SJSA1 (cell line): ENCODE results near the gene RPL19. TPM values are rescaled to one million over a fixed set of nuclear protein-coding genes. Genes with fewer than 3 reads are reported as not detected.

Experiments used
- DNase-seq, 2 experiments: peaks; one replicate each; pipeline ENCODE4 v3.0.0-alpha.2; 2015 to 2020; ENCODE audit warnings: low spot score in 2 of 2, low read depth in 1 of 2
- H3K27ac ChIP-seq: fragments of 250-450 bp; sonication (Bioruptor Pico); 2 replicates; pipeline ENCODE4 v1.5.1; 2020; ENCODE audit warnings: mild to moderate bottlenecking, moderate library complexity
- H3K27me3 ChIP-seq: fragments of 250-450 bp; sonication (Bioruptor Pico); replicated peaks from 2 replicates; pipeline ENCODE4 v1.5.1; 2020; ENCODE audit warnings: mild to moderate bottlenecking, moderate library complexity
- H3K36me3 ChIP-seq: fragments of 250-450 bp; sonication (Bioruptor Pico); 2 replicates; pipeline ENCODE4 v1.5.1; 2020; ENCODE audit warnings: mild to moderate bottlenecking
- H3K4me1 ChIP-seq: fragments of 250-450 bp; sonication (Bioruptor Pico); replicated peaks from 2 replicates; pipeline ENCODE4 v1.6.1; 2021; ENCODE audit warnings: mild to moderate bottlenecking
- H3K4me3 ChIP-seq: fragments of 250-450 bp; sonication (Bioruptor Pico); 2 replicates; pipeline ENCODE4 v1.5.1; 2020; ENCODE audit warnings: mild to moderate bottlenecking
- H3K9me3 ChIP-seq: fragments of 250-450 bp; sonication (Bioruptor Pico); replicated peaks from 2 replicates; pipeline ENCODE4 v1.5.1; 2020; ENCODE audit warnings: mild to moderate bottlenecking
- total RNA-seq: library from RNA; depleted of rRNA; stranded (reverse); fragments of >200 nt; shearing (Covaris generic); gene quantifications from 2 replicates; pipeline ENCODE4 v1.2.3, GENCODE V29; 2014; rRNA removed

Gene RPL19
- total RNA-seq = 1,822 and 2,517 TPM in 2 replicates

GRCh38 chr17:39200070-39200879 lies at the start of gene RPL19:
RPL19 (plus strand) TSS chr17:39200283; CDS start chr17:39200345, 62 bp downstream.
- Histone ChIP-seq H3K27me3 (no peaks in the 10 kb centered on the region), H3K4me1 (peaks cover 24% of the 10 kb centered on the region), H3K9me3 (no peaks in the 10 kb centered on the region), H3K36me3 (peaks cover 51% of the 10 kb centered on the region), H3K4me3 (peak within 1 kb of the TSS; percentile 60), H3K27ac (peak within 1 kb of the TSS; percentile 100)
- DNase-seq = peak; percentile 74 to 96

DNA sequence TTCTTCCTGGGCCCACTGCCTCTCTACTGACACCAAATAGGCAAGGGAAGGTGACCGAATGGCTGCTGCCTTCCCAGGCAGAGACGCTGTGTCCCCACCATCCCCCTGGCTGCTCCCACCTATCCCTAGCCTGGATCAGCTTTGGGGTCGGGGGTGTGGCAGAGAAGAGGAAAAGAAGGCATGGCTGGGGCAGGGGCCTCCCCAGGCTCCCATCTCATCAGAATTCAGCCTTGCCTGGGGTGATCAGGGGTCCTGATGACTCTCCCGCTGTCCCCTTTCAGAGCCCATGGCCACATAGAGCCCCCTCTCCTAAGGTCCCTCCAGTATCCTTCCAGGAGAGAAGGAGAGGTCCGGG lies 49.3 kb upstream of the RPL19 start:
- no peaks in the 10 kb centered on the region for H3K36me3 ChIP-seq
- H3K9me3 ChIP-seq = no peaks in the 10 kb centered on the region
- H3K27me3 ChIP-seq = peaks cover 18% of the 10 kb centered on the region
- DNase-seq = no peak
- H3K27ac ChIP-seq = no peak overlapping the region
- H3K4me1 ChIP-seq = peaks cover 7% of the 10 kb centered on the region; the same call in 1 of the 2 replicates
- H3K4me3 ChIP-seq = no peak overlapping the region

DNA sequence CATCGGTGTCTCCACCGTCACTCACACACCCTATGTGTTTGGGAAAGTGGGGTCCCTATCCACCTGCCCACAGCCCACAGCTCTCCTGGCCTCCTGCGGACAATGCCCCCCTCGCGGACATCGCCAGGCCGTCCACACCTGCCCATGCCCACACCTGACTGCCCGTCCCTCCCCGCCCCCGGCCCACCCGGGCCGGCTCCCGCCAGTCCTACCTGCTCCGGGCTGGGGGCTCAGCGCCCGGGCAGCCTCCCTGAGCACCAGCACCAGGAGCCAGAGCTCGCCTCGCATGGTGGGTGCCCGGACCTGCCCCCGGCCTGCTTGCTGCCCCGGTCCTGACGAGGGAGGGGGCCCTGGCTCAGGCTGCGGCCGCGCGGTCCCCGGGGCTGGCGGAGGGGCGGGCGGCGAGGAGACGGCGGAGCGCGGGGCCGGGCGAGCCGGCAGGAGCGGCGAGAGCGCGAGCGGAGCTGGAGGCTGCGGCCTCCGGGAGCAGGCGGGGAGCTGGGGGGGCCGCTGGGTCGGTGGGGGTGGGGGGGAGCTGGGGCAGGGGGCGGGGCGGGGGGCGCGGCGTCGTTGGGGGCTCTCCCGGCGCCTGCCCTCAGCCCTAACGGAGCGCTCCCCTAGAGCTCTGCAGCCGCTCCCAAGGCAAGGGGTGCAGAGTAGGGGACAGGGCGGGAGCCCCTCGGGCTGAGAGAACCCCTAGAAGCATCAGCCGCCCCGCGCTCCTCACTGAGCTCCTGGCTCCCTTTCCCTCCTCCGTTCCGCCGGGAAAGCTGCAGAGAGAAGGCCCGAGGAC lies 48.7 kb upstream of the RPL19 start, which contains the start of gene PLXDC1:
PLXDC1 (minus strand) TSS at position 488 of the 793 bp plus-strand sequence; CDS start at position 288, 200 bp downstream.
- H3K9me3 ChIP-seq = no peaks in the 10 kb centered on the region
- peaks cover 7% of the 10 kb centered on the region; the same call in 1 of the 2 replicates for H3K4me1 ChIP-seq
- H3K27me3 ChIP-seq = peaks cover 18% of the 10 kb centered on the region
- H3K4me3 ChIP-seq = no peak within 1 kb of the TSS
- DNase-seq = no peak
- H3K36me3 ChIP-seq = no peaks in the 10 kb centered on the region
- H3K27ac ChIP-seq = no peak within 1 kb of the TSS

- H3K9me3 ChIP-seq = no peaks in the 10 kb centered on the region
- H3K36me3 ChIP-seq = no peaks in the 10 kb centered on the region
- H3K4me3 ChIP-seq = no peak overlapping the region; the same call in 1 of the 2 replicates
- DNase-seq = no peak
- peaks cover 18% of the 10 kb centered on the region for H3K27me3 ChIP-seq
- H3K27ac ChIP-seq = no peak overlapping the region
- peaks cover 7% of the 10 kb centered on the region; the same call in 1 of the 2 replicates for H3K4me1 ChIP-seq
These were observed 47.9 kb upstream of the RPL19 start for GRCh38 chr17:39151943-39152818.

- Histone ChIP-seq H3K4me3 (peak overlapping the region; percentile 52), H3K36me3 (no peaks in the 10 kb centered on the region), H3K9me3 (no peaks in the 10 kb centered on the region), H3K27me3 (peaks cover 18% of the 10 kb centered on the region), H3K4me1 (peaks cover 7% of the 10 kb centered on the region; the same call in 1 of the 2 replicates), H3K27ac (no peak overlapping the region)
- peak; percentile 86 to 97 for DNase-seq
These were observed 46.5 kb upstream of the RPL19 start for GRCh38 chr17:39153599-39154051.

GRCh38 chr17:39155654-39156053 lies 44.4 kb upstream of the RPL19 start:
- Histone ChIP-seq H3K27ac (no peak overlapping the region), H3K4me1 (peaks cover 7% of the 10 kb centered on the region; the same call in 1 of the 2 replicates), H3K27me3 (peaks cover 7% of the 10 kb centered on the region), H3K36me3 (no peaks in the 10 kb centered on the region), H3K4me3 (no peak overlapping the region), H3K9me3 (no peaks in the 10 kb centered on the region)
- no peak for DNase-seq

GRCh38 chr17:39156491-39156890 lies 43.6 kb upstream of the RPL19 start:
- peaks cover 7% of the 10 kb centered on the region; the same call in 1 of the 2 replicates for H3K4me1 ChIP-seq
- DNase-seq = no peak
- no peaks in the 10 kb centered on the region for H3K36me3 ChIP-seq
- H3K4me3 ChIP-seq = no peak overlapping the region
- H3K27me3 ChIP-seq = no peaks in the 10 kb centered on the region; the same call in 1 of the 2 replicates
- no peaks in the 10 kb centered on the region for H3K9me3 ChIP-seq
- H3K27ac ChIP-seq = no peak overlapping the region

DNA sequence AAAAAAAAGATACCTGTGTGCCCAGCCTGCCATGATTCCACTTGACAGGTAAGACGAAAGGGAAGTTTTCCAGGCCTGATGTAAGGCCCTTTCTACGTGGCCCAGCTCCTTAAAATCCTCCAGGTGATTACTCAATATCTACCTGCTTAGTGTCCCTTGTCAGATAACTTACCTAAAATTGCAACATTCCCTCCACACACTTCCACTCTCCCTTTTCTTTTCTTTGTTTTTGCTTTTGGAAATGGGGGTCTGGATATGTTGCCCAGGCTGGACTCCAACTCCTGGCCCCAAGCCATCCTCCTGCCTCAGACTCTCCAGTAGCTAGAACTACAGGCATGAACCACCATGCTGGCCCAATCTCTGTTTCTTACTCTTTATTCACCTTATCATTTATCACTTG lies 41.5 kb upstream of the RPL19 start:
- Histone ChIP-seq H3K4me1 (no peaks in the 10 kb centered on the region), H3K27me3 (no peaks in the 10 kb centered on the region), H3K4me3 (no peak overlapping the region), H3K9me3 (no peaks in the 10 kb centered on the region), H3K36me3 (no peaks in the 10 kb centered on the region), H3K27ac (no peak overlapping the region)
- no peak for DNase-seq

DNA sequence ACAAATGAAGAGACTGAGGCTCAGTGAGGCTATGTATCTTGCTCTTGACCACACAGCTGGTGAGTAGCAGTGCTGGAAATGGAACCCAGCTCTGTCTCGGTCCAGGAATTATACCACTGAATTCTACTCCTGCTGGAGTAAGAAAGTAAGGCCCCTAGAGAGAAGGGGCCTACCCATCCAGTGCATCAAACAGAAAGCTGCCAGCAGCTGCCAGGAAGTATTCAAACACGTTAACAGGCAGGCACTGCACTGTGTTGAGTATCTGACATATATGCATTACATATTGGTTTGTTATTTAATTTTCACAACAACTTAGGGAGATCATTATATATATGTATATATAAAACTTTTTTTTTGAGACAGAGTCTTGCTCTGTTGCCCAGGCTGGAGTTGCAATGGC lies 38.1 kb upstream of the RPL19 start:
- DNase-seq = no peak
- Histone ChIP-seq H3K27ac (no peak overlapping the region), H3K4me3 (no peak overlapping the region), H3K9me3 (no peaks in the 10 kb centered on the region), H3K4me1 (peaks cover 7% of the 10 kb centered on the region; the same call in 1 of the 2 replicates), H3K36me3 (no peaks in the 10 kb centered on the region), H3K27me3 (no peaks in the 10 kb centered on the region)

- no peak overlapping the region for H3K27ac ChIP-seq
- peaks cover 7% of the 10 kb centered on the region; the same call in 1 of the 2 replicates for H3K4me1 ChIP-seq
- H3K36me3 ChIP-seq = no peaks in the 10 kb centered on the region
- H3K4me3 ChIP-seq = peak overlapping the region; percentile 14
- DNase-seq = peak; percentile 73 to 85
- no peaks in the 10 kb centered on the region for H3K27me3 ChIP-seq
- no peaks in the 10 kb centered on the region for H3K9me3 ChIP-seq
These were observed 35.4 kb upstream of the RPL19 start for GRCh38 chr17:39164675-39165143.

DNA sequence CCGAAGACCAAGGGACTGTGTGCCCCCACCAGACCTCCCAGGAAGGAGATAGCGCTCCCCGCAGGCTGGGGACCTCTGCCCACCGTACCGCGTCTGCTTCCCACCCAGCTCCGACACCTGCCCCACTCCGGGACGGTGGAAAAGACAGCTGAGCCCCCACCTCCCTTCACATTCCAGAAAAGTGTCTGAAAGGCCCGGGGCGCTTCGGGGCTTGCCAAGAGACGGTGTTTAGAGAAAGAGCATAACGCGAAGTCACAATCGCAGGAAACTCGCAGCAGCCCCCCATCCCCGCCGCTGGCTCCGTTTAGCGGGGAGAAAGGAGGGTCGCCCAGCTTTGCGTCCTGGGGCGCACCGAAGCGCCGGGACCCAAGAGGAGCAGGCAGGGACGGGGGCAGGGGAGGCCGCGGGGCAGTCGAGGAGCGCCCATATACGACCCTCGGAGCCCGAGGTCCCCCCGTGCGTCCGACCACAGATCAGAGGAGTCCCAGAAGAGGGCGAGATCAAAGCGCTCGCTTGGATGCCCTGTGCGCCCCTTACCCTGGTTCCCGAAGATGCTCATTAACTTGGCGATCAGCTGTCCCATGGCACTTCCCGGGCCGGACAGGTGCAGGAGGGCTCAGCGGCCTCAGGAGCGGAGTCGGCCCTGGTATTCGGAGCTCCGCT lies 34.8 kb upstream of the RPL19 start:
- DNase-seq = no peak
- H3K4me1 ChIP-seq = peaks cover 7% of the 10 kb centered on the region; the same call in 1 of the 2 replicates
- no peaks in the 10 kb centered on the region for H3K27me3 ChIP-seq
- no peak overlapping the region for H3K27ac ChIP-seq
- no peaks in the 10 kb centered on the region for H3K9me3 ChIP-seq
- H3K4me3 ChIP-seq = no peak overlapping the region
- no peaks in the 10 kb centered on the region for H3K36me3 ChIP-seq

GRCh38 chr17:39165841-39166349 lies 34.2 kb upstream of the RPL19 start, which contains the start of gene ARL5C:
ARL5C (minus strand) TSS chr17:39166161; CDS start chr17:39165760, 401 bp downstream.
- no peaks in the 10 kb centered on the region for H3K9me3 ChIP-seq
- no peak within 1 kb of the TSS for H3K27ac ChIP-seq

More at GRCh38 chr17:39165841-39166349, 34.2 kb upstream of the RPL19 start, which contains the start of gene ARL5C:
- DNase-seq = no peak
- no peak within 1 kb of the TSS for H3K4me3 ChIP-seq
- peaks cover 7% of the 10 kb centered on the region; the same call in 1 of the 2 replicates for H3K4me1 ChIP-seq
- no peaks in the 10 kb centered on the region for H3K27me3 ChIP-seq
- H3K36me3 ChIP-seq = no peaks in the 10 kb centered on the region
